IMR-90 (cell line): ENCODE results near the gene ISG15. TPM values are rescaled to one million over a fixed set of nuclear protein-coding genes. Genes with fewer than 3 reads are reported as not detected.

Source experiments
- ATAC-seq: fragments of 200-7000 bp; cut with Tn5 transposase; 2 replicates; pipeline ENCODE4 v1.9.1; 2020; ENCODE audit warnings: low read depth, mild to moderate bottlenecking, moderate library complexity
- BruUV-seq: library from RNA; stranded (reverse); fragments of 400-500 nt; replicated peaks from 2 replicates; lab custom pipeline; 2021; lab: Mats Ljungman, UMichigan
- CTCF ChIA-PET: fragments of 300-600 bp; formaldehyde crosslinking; extraction: SDS; loops from one replicate; lab custom pipeline; 2021; ENCODE audit warnings: antibody characterized with exemption; lab: Yijun Ruan, JAX
- POLR2A ChIA-PET: fragments of 300-600 bp; sonication (Branson Sonifier 250); formaldehyde crosslinking; loops from one replicate; lab custom pipeline; 2022; ENCODE audit warnings: antibody characterized with exemption; ENCODE audit not compliant: unreplicated experiment; lab: Charles Lee
- DNase-seq: peaks from one replicate; pipeline ENCODE4 v3.0.0; 2013
- H2AFZ ChIP-seq: replicated peaks from 2 replicates; pipeline ENCODE3; 2013; ENCODE audit warnings: low read length, mild to moderate bottlenecking; ENCODE audit not compliant: poor library complexity
- H2AK5ac ChIP-seq: 2 replicates; pipeline ENCODE4 v1.6.1; 2013; ENCODE audit warnings: low read depth, low read length, inconsistent platforms
- H2AK9ac ChIP-seq: replicated peaks from 2 replicates; pipeline ENCODE3; 2013; ENCODE audit warnings: mild to moderate bottlenecking, low read depth, low read length, moderate library complexity; ENCODE audit not compliant: poor library complexity
- H2BK120ac ChIP-seq: 2 replicates; pipeline ENCODE4 v1.6.1; 2013; ENCODE audit warnings: low read depth, low read length, inconsistent platforms
- H2BK15ac ChIP-seq: 3 replicates; pipeline ENCODE4 v1.6.1; 2013; ENCODE audit warnings: low read depth, low read length, inconsistent platforms
- H2BK20ac ChIP-seq: 2 replicates; pipeline ENCODE4 v1.6.1; 2013; ENCODE audit warnings: low read depth, mild to moderate bottlenecking, inconsistent platforms, low read length, moderate library complexity
- H2BK5ac ChIP-seq: 2 replicates; pipeline ENCODE4 v1.6.1; 2013; ENCODE audit warnings: mild to moderate bottlenecking, low read depth, low read length, inconsistent platforms; ENCODE audit not compliant: poor library complexity, severe bottlenecking
- H3K14ac ChIP-seq: replicated peaks from 2 replicates; pipeline ENCODE4 v1.6.1; 2013; ENCODE audit warnings: low read depth, low read length, inconsistent platforms
- H3K18ac ChIP-seq: 2 replicates; pipeline ENCODE4 v1.6.1; 2013; ENCODE audit warnings: low read depth, low read length, control low read depth
- H3K23ac ChIP-seq: 2 replicates; pipeline ENCODE4 v1.6.1; 2013; ENCODE audit warnings: low read depth, low read length, inconsistent platforms
- H3K27ac ChIP-seq: 2 replicates; pipeline ENCODE4 v1.5.1; 2013; ENCODE audit warnings: mild to moderate bottlenecking, control low read depth, low read length; ENCODE audit not compliant: insufficient read depth
- H3K27me3 ChIP-seq: 2 replicates; pipeline ENCODE4 v1.6.1; 2013; ENCODE audit warnings: low read length; ENCODE audit not compliant: control insufficient read depth, insufficient read depth
- H3K36me3 ChIP-seq: 2 replicates; pipeline ENCODE4 v1.6.1; 2013; ENCODE audit warnings: low read length, mixed read lengths; ENCODE audit not compliant: control insufficient read depth, insufficient read depth
- H3K4ac ChIP-seq: 2 replicates; pipeline ENCODE4 v1.6.1; 2013; ENCODE audit warnings: low read depth, low read length, inconsistent platforms
- H3K4me1 ChIP-seq: 2 replicates; pipeline ENCODE4 v1.6.1; 2013; ENCODE audit warnings: low read length, mixed read lengths; ENCODE audit not compliant: control insufficient read depth, insufficient read depth
- H3K4me2 ChIP-seq: 2 replicates; pipeline ENCODE4 v1.6.1; 2013; ENCODE audit warnings: low read depth, mild to moderate bottlenecking, control low read depth, low read length, moderate library complexity
- H3K4me3 ChIP-seq: 2 replicates; pipeline ENCODE4 v1.5.1; 2013; ENCODE audit warnings: low read depth, mild to moderate bottlenecking, control low read depth, low read length, moderate library complexity; ENCODE audit not compliant: insufficient read depth
- H3K56ac ChIP-seq: 2 replicates; pipeline ENCODE4 v1.6.1; 2013; ENCODE audit warnings: low read length, inconsistent platforms; ENCODE audit not compliant: insufficient read depth; ENCODE audit errors: extremely low read depth
- H3K79me1 ChIP-seq, 2 experiments: 2 replicates each; pipeline ENCODE4 v1.6.1; 2013; ENCODE audit warnings: low read length in 2 of 2, inconsistent platforms in 1 of 2, low read depth in 1 of 2
- H3K9ac ChIP-seq: 2 replicates; pipeline ENCODE4 v1.6.1; 2013; ENCODE audit warnings: low read depth, low read length, control low read depth
- H3K9me1 ChIP-seq: 2 replicates; pipeline ENCODE4 v1.6.1; 2013; ENCODE audit warnings: low read length, inconsistent platforms; ENCODE audit not compliant: insufficient read depth
- H3K9me3 ChIP-seq: 2 replicates; pipeline ENCODE4 v1.6.1; 2013; ENCODE audit warnings: low read length; ENCODE audit not compliant: control insufficient read depth, insufficient read depth
- H4K20me1 ChIP-seq: 2 replicates; pipeline ENCODE4 v1.6.1; 2013; ENCODE audit warnings: low read length, inconsistent platforms; ENCODE audit not compliant: insufficient read depth
- H4K5ac ChIP-seq: 2 replicates; pipeline ENCODE4 v1.6.1; 2013; ENCODE audit warnings: mild to moderate bottlenecking, low read depth, low read length, control low read depth
- H4K8ac ChIP-seq, 2 experiments: 2 replicates each; pipeline ENCODE4 v1.6.1; 2013; ENCODE audit warnings: low read depth in 2 of 2, low read length in 2 of 2, control low read depth in 1 of 2, inconsistent platforms in 1 of 2
- H4K91ac ChIP-seq: 2 replicates; pipeline ENCODE4 v1.6.1; 2013; ENCODE audit warnings: low read depth, low read length, inconsistent platforms; ENCODE audit not compliant: insufficient read depth
- CEBPB ChIP-seq: IDR thresholded peaks from 2 replicates; pipeline ENCODE4 v1.6.1; 2012; ENCODE audit warnings: low read depth, low read length, improper control_type of control experiment
- CHD1 ChIP-seq: IDR thresholded peaks from 2 replicates; pipeline ENCODE4 v1.6.1; 2012; ENCODE audit warnings: low read depth, low read length, improper control_type of control experiment
- FOS ChIP-seq: fragments of 150-350 bp; IDR thresholded peaks from 2 replicates; pipeline ENCODE4 v1.6.1; 2016; ENCODE audit warnings: low read depth, low read length
- MAFK ChIP-seq: IDR thresholded peaks from 2 replicates; pipeline ENCODE4 v1.6.1; 2012; ENCODE audit warnings: low read depth, low read length, improper control_type of control experiment
- MAZ ChIP-seq: IDR thresholded peaks from 2 replicates; pipeline ENCODE4 v1.6.1; 2012; ENCODE audit warnings: low read depth, mild to moderate bottlenecking, low read length, improper control_type of control experiment, moderate library complexity, borderline replicate concordance
- MXI1 ChIP-seq: IDR thresholded peaks from 2 replicates; pipeline ENCODE4 v1.6.1; 2012; ENCODE audit warnings: low read depth, mild to moderate bottlenecking, low read length, moderate library complexity, borderline replicate concordance
- NFE2L2 ChIP-seq: fragments of 150-350 bp; IDR thresholded peaks from 2 replicates; pipeline ENCODE4 v1.6.1; 2016; ENCODE audit warnings: low read depth, mild to moderate bottlenecking, low read length
- POLR2A ChIP-seq: IDR thresholded peaks from 2 replicates; pipeline ENCODE4 v1.6.1; 2012; ENCODE audit warnings: mild to moderate bottlenecking, low read depth, low read length
- RAD21 ChIP-seq: IDR thresholded peaks from 2 replicates; pipeline ENCODE4 v1.6.1; 2012; ENCODE audit warnings: low read length, improper control_type of control experiment
- RCOR1 ChIP-seq: IDR thresholded peaks from 2 replicates; pipeline ENCODE4 v1.6.1; 2012; ENCODE audit warnings: mild to moderate bottlenecking, low read length, improper control_type of control experiment; ENCODE audit not compliant: insufficient replicate concordance
- RFX5 ChIP-seq: IDR thresholded peaks from 2 replicates; pipeline ENCODE4 v1.8.0; 2012; ENCODE audit warnings: low read depth, mild to moderate bottlenecking, low read length, moderate library complexity
- SMC3 ChIP-seq: fragments of 150-350 bp; IDR thresholded peaks from 2 replicates; pipeline ENCODE4 v1.6.1; 2016; ENCODE audit warnings: low read depth, mild to moderate bottlenecking, antibody characterized with exemption, low read length, moderate library complexity
- WGBS, 2 experiments: methylation state at CpG; one replicate each; pipeline versions ENCODE4 v1.1.5 to v1.1.7; 2013; ENCODE audit warnings: missing lambda C conversion rate in 2 of 2; ENCODE audit not compliant: insufficient read length in 1 of 2; ENCODE audit errors: extremely low coverage in 2 of 2; 5-methylcytosine and 5-hydroxymethylcytosine counted together
- dilution Hi-C: fragments of 300-500 bp; cut with HindIII; formaldehyde crosslinking; loops from one replicate; pipeline ENCODE4 v1.14.3; 2018; ENCODE audit warnings: low sequenced_read_pairs; ENCODE audit not compliant: unreplicated experiment
- in situ Hi-C: fragments of 300-500 bp; cut with MboI; formaldehyde crosslinking; loops from 3 replicates; pipeline ENCODE4 v1.14.3; 2019; ENCODE audit warnings: low sequenced_read_pairs, inconsistent platforms, mixed read lengths
- intact Hi-C: fragments of 100-400 bp; cut with micrococcal nuclease; formaldehyde crosslinking; loops from 2 replicates; pipeline ENCODE4 v1.10.0; 2022
- polyA plus RNA-seq, 3 experiments: library from polyadenylated mRNA; depleted of rRNA; stranded (reverse); fragments of >200 nt; gene quantifications; 2 replicates each; pipeline ENCODE4 v1.2.3, GENCODE V29; 2012; ENCODE audit warnings: low replicate concordance in 1 of 3
- total RNA-seq: library from RNA; depleted of rRNA; stranded (reverse); fragments of >200 nt; gene quantifications from 2 replicates; pipeline ENCODE4 v1.2.3, GENCODE V29; 2012
- TF ChIP-seq, protein P1 (sequence below): conservative IDR thresholded peaks from 2 replicates; pipeline ENCODE4 v1.5.1; 2012; ENCODE audit warnings: mild to moderate bottlenecking, low read depth, low read length, improper control_type of control experiment
- TF ChIP-seq, protein P2 (sequence below): fragments of 150-350 bp; IDR thresholded peaks from 2 replicates; pipeline ENCODE4 v1.6.1; 2016; ENCODE audit warnings: low read depth, mild to moderate bottlenecking, low read length, moderate library complexity, borderline replicate concordance

Gene ISG15
- total and polyA plus RNA-seq, 2 of the 4 experiments (the other 2 are of a cell fraction) = 99.1 to 105 TPM

DNA sequence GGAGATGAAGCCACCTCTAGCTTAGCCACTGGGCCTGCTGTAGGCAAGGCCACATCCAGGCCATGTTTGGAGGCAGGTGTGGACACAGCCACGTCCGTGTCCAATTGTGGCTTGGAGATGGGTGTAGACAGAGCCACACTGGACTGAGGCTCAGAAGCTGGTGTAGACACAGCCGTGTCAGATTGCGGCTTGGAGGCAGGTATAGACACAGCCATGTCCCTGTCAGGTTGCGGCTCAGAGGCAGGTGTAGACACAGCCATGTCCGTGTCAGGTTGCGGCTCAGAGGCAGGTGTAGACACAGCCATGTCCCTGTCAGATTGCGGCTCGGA, 33.6 kb upstream of the ISG15 start:
- ChIA-PET POLR2A (no interaction called here), CTCF (no interaction called here)
- H4K20me1 ChIP-seq = no peaks in the 10 kb centered on the region; the same call in 1 of the 2 replicates
- in situ Hi-C loops = no loop called here
- H2BK20ac ChIP-seq = no peak overlapping the region
- no peak overlapping the region for H3K4me3 ChIP-seq
- no peak overlapping the region for H3K27ac ChIP-seq
- ATAC-seq = no peak
- H3K56ac ChIP-seq = no peak overlapping the region
- no peak overlapping the region for H2AK9ac ChIP-seq
- H3K4me1 ChIP-seq = 0 out of 2 replicates have a peak, but pooled peaks cover 2% of the 10 kb centered on the region
- no peak overlapping the region for H3K23ac ChIP-seq
- H2BK120ac ChIP-seq = no peak overlapping the region
- H3K79me1 ChIP-seq = no peaks in the 10 kb centered on the region
- H3K9me1 ChIP-seq = no peaks in the 10 kb centered on the region
- no peak overlapping the region for H3K4ac ChIP-seq
- no peaks in the 10 kb centered on the region for H3K9me3 ChIP-seq
- BruUV-seq = no TSS peak
- H2AFZ ChIP-seq = no peak overlapping the region
- no peak overlapping the region for H4K8ac ChIP-seq
- no peak overlapping the region for H3K18ac ChIP-seq
- intact Hi-C loops = loop anchor here (5.0 kb wide), 2 partner anchors 77 to 253 kb away; partner anchors contain the start of genes B3GALT6 and SDF4
- TF ChIP-seq RAD21 (no peak), CEBPB (no peak), SMC3 (no peak), FOS (no peak), POLR2A (no peak), CHD1 (no peak), NFE2L2 (no peak), RCOR1 (no peak), MAZ (no peak), MXI1 (no peak), MAFK (no peak), RFX5 (no peak)
- TF ChIP-seq, protein P1, sequence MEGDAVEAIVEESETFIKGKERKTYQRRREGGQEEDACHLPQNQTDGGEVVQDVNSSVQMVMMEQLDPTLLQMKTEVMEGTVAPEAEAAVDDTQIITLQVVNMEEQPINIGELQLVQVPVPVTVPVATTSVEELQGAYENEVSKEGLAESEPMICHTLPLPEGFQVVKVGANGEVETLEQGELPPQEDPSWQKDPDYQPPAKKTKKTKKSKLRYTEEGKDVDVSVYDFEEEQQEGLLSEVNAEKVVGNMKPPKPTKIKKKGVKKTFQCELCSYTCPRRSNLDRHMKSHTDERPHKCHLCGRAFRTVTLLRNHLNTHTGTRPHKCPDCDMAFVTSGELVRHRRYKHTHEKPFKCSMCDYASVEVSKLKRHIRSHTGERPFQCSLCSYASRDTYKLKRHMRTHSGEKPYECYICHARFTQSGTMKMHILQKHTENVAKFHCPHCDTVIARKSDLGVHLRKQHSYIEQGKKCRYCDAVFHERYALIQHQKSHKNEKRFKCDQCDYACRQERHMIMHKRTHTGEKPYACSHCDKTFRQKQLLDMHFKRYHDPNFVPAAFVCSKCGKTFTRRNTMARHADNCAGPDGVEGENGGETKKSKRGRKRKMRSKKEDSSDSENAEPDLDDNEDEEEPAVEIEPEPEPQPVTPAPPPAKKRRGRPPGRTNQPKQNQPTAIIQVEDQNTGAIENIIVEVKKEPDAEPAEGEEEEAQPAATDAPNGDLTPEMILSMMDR = no peak
- TF ChIP-seq, protein P2, sequence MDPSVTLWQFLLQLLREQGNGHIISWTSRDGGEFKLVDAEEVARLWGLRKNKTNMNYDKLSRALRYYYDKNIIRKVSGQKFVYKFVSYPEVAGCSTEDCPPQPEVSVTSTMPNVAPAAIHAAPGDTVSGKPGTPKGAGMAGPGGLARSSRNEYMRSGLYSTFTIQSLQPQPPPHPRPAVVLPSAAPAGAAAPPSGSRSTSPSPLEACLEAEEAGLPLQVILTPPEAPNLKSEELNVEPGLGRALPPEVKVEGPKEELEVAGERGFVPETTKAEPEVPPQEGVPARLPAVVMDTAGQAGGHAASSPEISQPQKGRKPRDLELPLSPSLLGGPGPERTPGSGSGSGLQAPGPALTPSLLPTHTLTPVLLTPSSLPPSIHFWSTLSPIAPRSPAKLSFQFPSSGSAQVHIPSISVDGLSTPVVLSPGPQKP = no peak
- no peak overlapping the region for H3K9ac ChIP-seq
- no peak overlapping the region for H2BK15ac ChIP-seq
- WGBS, 2 experiments = 85% methylated on average over 7 of the region's 9 CpGs; no CpG with 5 or more reads in 1 of the 2 experiments
- no peak for DNase-seq
- dilution Hi-C loops = no loop called here
- H3K4me2 ChIP-seq = no peak overlapping the region
- no peak overlapping the region for H3K14ac ChIP-seq
- no peak overlapping the region for H4K91ac ChIP-seq
- no peak overlapping the region for H2AK5ac ChIP-seq
- H3K27me3 ChIP-seq = peaks cover 5% of the 10 kb centered on the region; the same call in 1 of the 2 replicates
- H3K36me3 ChIP-seq = no peaks in the 10 kb centered on the region
- H2BK5ac ChIP-seq = no peak overlapping the region
- H4K5ac ChIP-seq = no peak overlapping the region
